IPS-20b (cell line): ENCODE results near the gene STC2.

Experiments used
- H3K27ac ChIP-seq: one replicate; pipeline ENCODE4 v1.5.1; 2013; ENCODE audit warnings: low read length
- H3K27me3 ChIP-seq: 2 replicates; pipeline ENCODE4 v1.6.1; 2013; ENCODE audit warnings: mild to moderate bottlenecking, low read length, inconsistent platforms; ENCODE audit not compliant: insufficient read depth
- H3K36me3 ChIP-seq: 2 replicates; pipeline ENCODE4 v1.6.1; 2013; ENCODE audit warnings: low read depth, mild to moderate bottlenecking, inconsistent platforms, low read length, moderate library complexity; ENCODE audit not compliant: insufficient read depth
- H3K4me1 ChIP-seq: 2 replicates; pipeline ENCODE4 v1.6.1; 2013; ENCODE audit warnings: mild to moderate bottlenecking, control low read depth, inconsistent platforms, low read length, moderate library complexity; ENCODE audit not compliant: insufficient read depth
- H3K4me3 ChIP-seq: 2 replicates; pipeline ENCODE4 v1.5.1; 2013; ENCODE audit warnings: mild to moderate bottlenecking, low read length, inconsistent platforms
- H3K9ac ChIP-seq: 2 replicates; pipeline ENCODE4 v1.6.1; 2013; ENCODE audit warnings: low read depth, mild to moderate bottlenecking, inconsistent platforms, low read length, moderate library complexity
- H3K9me3 ChIP-seq: 2 replicates; pipeline ENCODE4 v1.6.1; 2013; ENCODE audit warnings: mild to moderate bottlenecking, low read depth, low read length, inconsistent platforms; ENCODE audit not compliant: insufficient read depth

The STC2 gene

GRCh38 chr5:173308226-173308625 is 20.0 kb downstream of the STC2 start:
- H3K36me3 ChIP-seq, result no peaks in the 10 kb centered on the region
- no peak overlapping the region for H3K9ac ChIP-seq
- peaks cover 9% of the 10 kb centered on the region; the same call in 1 of the 2 replicates for H3K9me3 ChIP-seq
- H3K27ac ChIP-seq, result no peak overlapping the region
- H3K27me3 ChIP-seq, result no peaks in the 10 kb centered on the region
- no peak overlapping the region for H3K4me3 ChIP-seq
- H3K4me1 ChIP-seq, result peaks cover 17% of the 10 kb centered on the region

GRCh38 chr5:173307695-173308094 is 20.5 kb downstream of the STC2 start:
- Histone ChIP-seq H3K27me3 (no peaks in the 10 kb centered on the region), H3K36me3 (no peaks in the 10 kb centered on the region), H3K9ac (no peak overlapping the region), H3K4me1 (peaks cover 18% of the 10 kb centered on the region), H3K27ac (no peak overlapping the region), H3K4me3 (no peak overlapping the region), H3K9me3 (peaks cover 9% of the 10 kb centered on the region; the same call in 1 of the 2 replicates)

GRCh38 chr5:173306695-173307094 is 21.5 kb downstream of the STC2 start:
- no peaks in the 10 kb centered on the region for H3K27me3 ChIP-seq
- H3K4me1 ChIP-seq, result peaks cover 24% of the 10 kb centered on the region
- no peaks in the 10 kb centered on the region for H3K36me3 ChIP-seq
- H3K27ac ChIP-seq, result no peak overlapping the region
- no peak overlapping the region for H3K4me3 ChIP-seq
- H3K9me3 ChIP-seq, result peaks cover 9% of the 10 kb centered on the region; the same call in 1 of the 2 replicates
- no peak overlapping the region for H3K9ac ChIP-seq

DNA sequence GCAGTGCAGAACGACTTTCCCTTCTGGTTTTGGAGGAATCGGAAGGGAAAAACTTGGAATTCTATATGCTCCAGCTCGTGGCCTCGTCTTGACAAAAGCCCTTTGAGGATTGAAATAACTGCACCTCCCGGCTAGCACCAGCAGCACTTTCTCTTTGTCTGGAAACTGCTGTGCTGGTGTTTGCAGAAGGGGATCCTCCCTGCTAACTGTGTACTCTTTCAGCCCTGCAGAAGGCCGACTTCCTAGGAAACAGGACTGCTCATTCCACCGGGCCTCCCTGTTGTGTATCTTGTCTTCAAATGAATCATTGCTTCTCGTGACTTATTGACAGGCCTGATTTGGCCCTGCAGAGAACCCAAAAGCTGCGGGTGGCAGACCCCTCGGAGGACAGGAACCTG is 23.6 kb downstream of the STC2 start:
- Histone ChIP-seq H3K9me3 (peaks cover 9% of the 10 kb centered on the region; the same call in 1 of the 2 replicates), H3K27ac (no peak overlapping the region), H3K4me1 (peaks cover 24% of the 10 kb centered on the region), H3K4me3 (no peak overlapping the region), H3K9ac (no peak overlapping the region), H3K36me3 (no peaks in the 10 kb centered on the region), H3K27me3 (no peaks in the 10 kb centered on the region)

DNA sequence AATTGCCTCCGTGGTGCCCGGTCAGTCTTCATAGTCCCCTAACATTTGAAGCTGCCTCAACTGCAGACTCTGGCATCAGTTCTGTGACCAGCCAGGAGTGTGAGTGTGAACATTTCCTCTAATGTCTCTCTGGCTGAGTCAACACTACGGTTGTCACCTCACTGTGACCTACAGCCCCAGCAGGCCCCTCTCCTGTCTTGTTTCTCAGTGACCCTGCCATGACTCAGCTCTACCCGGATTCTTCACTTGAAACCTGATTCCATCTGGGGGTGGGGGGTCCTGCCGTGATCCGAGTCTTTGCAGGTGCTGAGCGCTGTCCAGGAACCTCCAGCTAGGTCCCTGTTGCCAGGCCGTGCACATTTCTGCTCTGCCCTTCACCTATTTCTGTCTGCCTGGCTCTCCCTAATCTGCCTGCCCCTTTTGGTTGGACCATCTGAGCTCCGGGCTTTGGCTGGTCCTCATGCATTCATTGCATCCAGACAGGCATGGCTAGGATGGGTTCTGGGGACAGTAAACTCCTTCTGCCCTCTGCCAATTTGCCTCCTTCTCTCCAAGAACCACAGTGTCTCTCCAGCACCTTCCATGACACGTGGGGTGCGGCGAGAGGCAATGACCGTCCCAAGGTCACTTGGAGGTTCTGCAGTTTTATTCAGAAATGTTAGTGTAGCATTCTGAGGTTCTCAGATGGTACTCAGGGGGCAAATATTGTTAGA is 24.2 kb downstream of the STC2 start:
- no peak overlapping the region for H3K27ac ChIP-seq

GRCh38 chr5:173302546-173303155 is 25.6 kb downstream of the STC2 start:
- no peaks in the 10 kb centered on the region for H3K36me3 ChIP-seq
- no peaks in the 10 kb centered on the region for H3K27me3 ChIP-seq
- H3K4me3 ChIP-seq, result no peak overlapping the region
- peaks cover 1% of the 10 kb centered on the region; the same call in 1 of the 2 replicates for H3K9me3 ChIP-seq
- peaks cover 24% of the 10 kb centered on the region for H3K4me1 ChIP-seq
- no peak overlapping the region for H3K27ac ChIP-seq
- no peak overlapping the region; the same call in 1 of the 2 replicates for H3K9ac ChIP-seq

More for the DNA sequence above, 24.2 kb downstream of the STC2 start:
- no peaks in the 10 kb centered on the region for H3K27me3 ChIP-seq
- H3K9ac ChIP-seq, result no peak overlapping the region; the same call in 1 of the 2 replicates
- peak overlapping the region; percentile 16; the same call in 1 of the 2 replicates for H3K4me3 ChIP-seq
- H3K4me1 ChIP-seq, result peaks cover 24% of the 10 kb centered on the region
- no peaks in the 10 kb centered on the region for H3K36me3 ChIP-seq
- H3K9me3 ChIP-seq, result peaks cover 9% of the 10 kb centered on the region; the same call in 1 of the 2 replicates

DNA sequence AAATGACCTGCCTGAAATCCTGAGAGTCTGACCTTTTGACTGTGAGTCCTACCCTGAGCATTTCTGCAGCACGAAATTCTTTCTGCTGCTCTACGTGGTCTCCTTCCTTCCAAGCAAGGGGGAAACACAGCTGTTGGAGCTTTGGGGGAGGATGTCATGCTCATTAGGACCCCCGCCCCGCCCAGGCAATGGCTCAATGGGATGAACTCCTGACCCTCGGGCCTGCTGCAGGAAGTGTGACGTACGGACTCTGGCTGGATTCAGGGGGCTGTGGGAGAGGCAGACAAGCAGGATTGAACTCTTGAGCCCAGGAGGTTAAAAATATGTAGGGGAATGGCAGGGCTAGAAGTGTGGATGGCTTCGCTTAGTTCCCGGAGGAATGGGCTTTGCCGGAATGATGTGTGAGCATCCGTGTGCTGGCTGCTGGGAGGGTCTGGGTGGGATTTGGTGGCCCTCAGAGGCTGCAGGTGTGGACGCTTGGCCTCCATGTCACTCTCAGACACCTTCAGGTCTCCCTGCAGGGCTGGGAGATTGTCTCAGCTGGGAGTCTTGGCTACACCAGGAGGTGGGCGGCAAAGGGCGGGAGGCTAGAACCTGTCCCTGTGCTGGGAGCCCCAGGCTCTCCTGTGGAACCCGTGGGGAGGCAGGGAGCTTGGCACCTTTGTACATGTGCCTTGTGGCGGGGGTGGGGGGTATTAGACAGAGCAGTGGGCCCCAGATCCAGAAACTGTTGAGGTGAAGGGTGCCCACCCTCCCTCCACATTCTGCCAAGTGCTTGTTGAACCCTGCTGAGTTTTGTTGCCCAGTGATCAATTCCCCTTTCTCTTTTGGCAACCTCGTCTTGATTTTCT is 26.3 kb downstream of the STC2 start:
- no peaks in the 10 kb centered on the region for H3K9me3 ChIP-seq
- peaks cover 24% of the 10 kb centered on the region for H3K4me1 ChIP-seq
- H3K27ac ChIP-seq, result no peak overlapping the region
- H3K36me3 ChIP-seq, result no peaks in the 10 kb centered on the region
- no peak overlapping the region for H3K9ac ChIP-seq
- H3K4me3 ChIP-seq, result no peak overlapping the region
- H3K27me3 ChIP-seq, result no peaks in the 10 kb centered on the region

DNA sequence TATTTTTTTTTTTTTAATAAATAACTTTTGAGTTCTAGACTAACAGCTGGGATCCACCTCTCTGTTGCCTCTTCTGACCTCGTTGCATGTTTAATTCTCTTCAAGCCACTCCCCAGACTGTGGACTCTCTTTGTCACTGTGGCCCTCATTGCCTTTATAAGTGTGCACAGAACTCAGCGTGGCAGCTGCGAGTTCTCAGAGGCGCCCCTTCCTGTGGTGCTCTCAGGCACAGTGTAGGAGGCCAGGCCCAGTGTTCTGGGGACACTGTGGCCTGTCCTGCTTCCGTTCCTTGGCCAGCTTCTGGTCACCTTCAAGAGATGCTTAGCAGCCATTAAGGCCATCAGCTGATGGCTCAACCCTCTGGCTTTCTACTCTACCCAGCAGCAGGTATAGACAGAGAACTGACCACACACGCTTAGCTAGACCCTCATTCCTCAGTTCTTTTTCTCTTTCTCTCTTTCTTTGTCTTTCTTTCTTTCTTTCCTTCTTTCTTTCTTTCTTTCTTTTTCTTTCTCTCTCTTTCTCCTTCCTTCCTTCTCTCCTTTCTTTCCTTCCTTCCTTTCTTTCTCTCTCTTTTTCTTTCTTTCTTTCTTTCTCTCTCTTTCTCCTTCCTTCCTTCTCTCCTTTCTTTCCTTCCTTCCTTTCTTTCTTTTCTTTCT is 27.7 kb downstream of the STC2 start:
- peaks cover 9% of the 10 kb centered on the region for H3K27me3 ChIP-seq
- H3K4me3 ChIP-seq, result no peak overlapping the region
- H3K4me1 ChIP-seq, result peaks cover 24% of the 10 kb centered on the region
- no peaks in the 10 kb centered on the region for H3K36me3 ChIP-seq
- H3K27ac ChIP-seq, result no peak overlapping the region
- H3K9ac ChIP-seq, result no peak overlapping the region
- H3K9me3 ChIP-seq, result no peaks in the 10 kb centered on the region

DNA sequence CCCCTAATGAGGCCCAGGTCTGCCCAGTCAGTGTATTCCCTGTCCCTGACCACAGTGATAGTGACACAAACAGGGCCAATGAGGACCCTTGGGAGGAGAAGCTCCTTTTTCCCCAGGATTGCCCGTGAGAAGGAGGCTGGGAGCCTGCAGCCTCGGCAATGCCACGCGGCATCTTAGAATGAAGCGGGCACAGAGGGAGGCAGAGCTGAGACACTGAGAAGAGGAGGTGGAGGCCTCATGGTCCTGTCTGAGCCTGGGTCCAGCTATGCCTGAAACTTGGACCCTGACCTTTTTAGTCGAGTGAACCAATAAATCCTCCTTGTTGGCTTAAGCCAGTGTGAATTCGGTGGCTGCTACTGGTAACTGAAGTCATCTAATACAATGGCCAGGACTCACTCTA is 28.4 kb downstream of the STC2 start:
- Histone ChIP-seq H3K27me3 (peaks cover 14% of the 10 kb centered on the region), H3K9ac (no peak overlapping the region)

DNA sequence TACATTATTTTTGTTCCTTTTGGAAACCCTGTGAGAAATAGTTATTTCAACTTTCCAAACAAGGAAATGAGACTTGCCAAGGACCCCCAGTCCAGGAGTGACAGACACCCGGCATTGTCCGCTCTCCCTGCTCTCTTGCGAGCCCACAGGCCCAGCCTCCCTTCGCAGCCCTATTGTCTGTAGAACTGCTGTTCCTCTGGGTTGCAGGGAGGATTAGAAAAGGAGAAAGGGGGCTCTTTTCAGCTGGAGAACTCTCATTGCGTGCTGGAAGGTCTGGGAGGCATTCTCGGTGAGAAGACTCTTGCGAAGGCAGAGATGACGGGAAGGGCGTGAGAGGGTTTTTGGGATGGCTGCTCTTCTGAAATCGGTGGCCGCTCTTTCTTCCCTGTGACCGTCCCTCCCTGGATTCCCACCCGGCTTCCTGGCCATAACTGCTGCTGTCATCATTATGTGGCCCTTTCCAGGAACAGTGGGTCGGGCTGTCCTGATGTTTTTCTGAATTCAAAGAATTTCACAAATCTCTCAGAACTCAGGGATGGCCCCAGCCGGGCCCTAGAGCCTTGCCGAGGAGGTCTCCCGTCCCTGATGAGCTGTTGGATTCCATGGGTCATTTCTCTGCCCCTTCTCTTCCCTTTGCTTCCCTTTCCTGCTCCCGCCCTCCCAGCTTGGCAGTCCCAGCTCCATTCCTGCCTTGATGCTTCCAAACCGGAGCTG is 29.8 kb downstream of the STC2 start:
- Histone ChIP-seq H3K9ac (no peak overlapping the region), H3K27me3 (peaks cover 27% of the 10 kb centered on the region), H3K4me1 (peaks cover 19% of the 10 kb centered on the region; the same call in 1 of the 2 replicates), H3K27ac (no peak overlapping the region), H3K4me3 (no peak overlapping the region), H3K9me3 (no peaks in the 10 kb centered on the region), H3K36me3 (no peaks in the 10 kb centered on the region)

More for the DNA sequence above, 28.4 kb downstream of the STC2 start:
- Histone ChIP-seq H3K4me3 (no peak overlapping the region), H3K9me3 (no peaks in the 10 kb centered on the region), H3K27ac (no peak overlapping the region), H3K4me1 (peaks cover 25% of the 10 kb centered on the region), H3K36me3 (no peaks in the 10 kb centered on the region)

GRCh38 chr5:173297813-173298212 is 30.4 kb downstream of the STC2 start:
- Histone ChIP-seq H3K9ac (no peak overlapping the region), H3K36me3 (no peaks in the 10 kb centered on the region), H3K4me1 (peaks cover 15% of the 10 kb centered on the region; the same call in 1 of the 2 replicates), H3K9me3 (no peaks in the 10 kb centered on the region), H3K27me3 (peaks cover 27% of the 10 kb centered on the region), H3K27ac (no peak overlapping the region), H3K4me3 (no peak overlapping the region)
